AG09309 (cell line): ENCODE results near the gene SOX4.

Experiments
- DNase-seq: peaks from one replicate; pipeline ENCODE4 v3.0.0-alpha.2; 2010; ENCODE audit warnings: low read depth
- H3K4me3 ChIP-seq: 2 replicates; pipeline ENCODE4 v1.5.1; 2011; ENCODE audit warnings: mild to moderate bottlenecking, low read depth, low read length, moderate library complexity; ENCODE audit not compliant: control insufficient read depth
- TF ChIP-seq, protein P1 (sequence below): IDR thresholded peaks from 2 replicates; pipeline ENCODE4 v1.5.1; 2011; ENCODE audit warnings: mild to moderate bottlenecking, low read depth, low read length, inconsistent platforms; ENCODE audit not compliant: insufficient read depth, control insufficient read depth; ENCODE audit errors: missing control alignments

The SOX4 gene

DNA sequence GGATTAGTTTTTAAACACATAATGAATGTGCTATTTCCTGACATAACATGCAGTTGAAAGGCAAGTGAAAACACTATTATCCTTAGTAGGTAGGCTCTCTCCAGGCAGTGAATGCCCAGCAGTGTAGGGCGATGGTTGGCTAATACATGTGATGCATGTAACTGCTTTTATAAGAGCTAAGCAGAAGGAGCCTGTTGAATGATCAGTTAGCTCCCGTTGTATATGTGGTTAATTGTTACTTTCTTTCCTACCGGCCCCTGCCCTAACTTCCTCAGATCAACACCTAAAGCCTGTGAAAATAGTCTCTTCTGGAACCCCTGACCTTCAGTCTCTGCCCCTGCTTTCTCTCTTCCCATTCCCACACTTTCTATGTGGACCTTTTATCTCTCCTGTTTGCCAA is 10.5 kb downstream of the SOX4 start:
- DNase-seq, result no peak
- TF ChIP-seq, protein P1, sequence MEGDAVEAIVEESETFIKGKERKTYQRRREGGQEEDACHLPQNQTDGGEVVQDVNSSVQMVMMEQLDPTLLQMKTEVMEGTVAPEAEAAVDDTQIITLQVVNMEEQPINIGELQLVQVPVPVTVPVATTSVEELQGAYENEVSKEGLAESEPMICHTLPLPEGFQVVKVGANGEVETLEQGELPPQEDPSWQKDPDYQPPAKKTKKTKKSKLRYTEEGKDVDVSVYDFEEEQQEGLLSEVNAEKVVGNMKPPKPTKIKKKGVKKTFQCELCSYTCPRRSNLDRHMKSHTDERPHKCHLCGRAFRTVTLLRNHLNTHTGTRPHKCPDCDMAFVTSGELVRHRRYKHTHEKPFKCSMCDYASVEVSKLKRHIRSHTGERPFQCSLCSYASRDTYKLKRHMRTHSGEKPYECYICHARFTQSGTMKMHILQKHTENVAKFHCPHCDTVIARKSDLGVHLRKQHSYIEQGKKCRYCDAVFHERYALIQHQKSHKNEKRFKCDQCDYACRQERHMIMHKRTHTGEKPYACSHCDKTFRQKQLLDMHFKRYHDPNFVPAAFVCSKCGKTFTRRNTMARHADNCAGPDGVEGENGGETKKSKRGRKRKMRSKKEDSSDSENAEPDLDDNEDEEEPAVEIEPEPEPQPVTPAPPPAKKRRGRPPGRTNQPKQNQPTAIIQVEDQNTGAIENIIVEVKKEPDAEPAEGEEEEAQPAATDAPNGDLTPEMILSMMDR, result no peak
- H3K4me3 ChIP-seq, result no peak overlapping the region

DNA sequence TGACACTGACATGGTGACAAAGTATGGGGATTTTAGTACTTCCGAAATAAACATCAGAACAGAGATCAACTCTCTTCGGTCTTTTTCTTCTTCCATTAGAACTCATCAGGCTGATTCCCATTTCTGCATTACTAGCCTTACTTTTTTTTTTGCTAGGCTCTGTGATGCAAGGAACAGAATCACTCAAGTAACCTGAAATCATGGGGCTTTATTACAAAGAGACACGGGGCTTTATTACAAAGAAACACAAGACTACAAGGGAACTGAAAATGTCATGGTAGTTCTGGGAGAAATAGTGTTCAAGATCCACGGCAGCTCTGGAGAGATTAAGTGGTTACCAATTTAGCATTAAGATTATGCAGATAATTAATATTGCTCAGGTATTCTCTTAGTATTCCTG is 11.6 kb downstream of the SOX4 start:
- no peak for DNase-seq

DNA sequence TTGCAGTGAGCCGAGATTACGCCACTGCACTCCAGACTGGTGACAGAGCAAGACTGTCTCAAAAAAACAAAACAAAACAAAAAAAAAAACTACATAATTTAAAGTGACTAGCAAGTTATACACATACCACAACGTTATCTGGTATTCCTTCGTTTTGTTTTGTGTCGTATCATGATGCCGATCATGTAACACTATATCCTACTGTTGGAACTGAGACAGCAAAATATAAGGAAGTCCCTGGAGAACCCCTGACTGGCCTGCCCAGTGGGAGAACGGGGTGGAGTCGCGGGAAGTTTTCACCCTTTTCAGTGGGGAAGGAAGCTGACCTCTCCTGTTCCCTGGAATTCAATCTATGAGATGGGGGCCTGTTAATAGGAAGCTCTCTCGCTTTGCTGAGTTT is 15.1 kb downstream of the SOX4 start:
- TF ChIP-seq, protein P1, result no peak
- no peak overlapping the region for H3K4me3 ChIP-seq
- no peak for DNase-seq

More for the DNA sequence above, 11.6 kb downstream of the SOX4 start:
- no peak overlapping the region for H3K4me3 ChIP-seq
- TF ChIP-seq, protein P1, result no peak

DNA sequence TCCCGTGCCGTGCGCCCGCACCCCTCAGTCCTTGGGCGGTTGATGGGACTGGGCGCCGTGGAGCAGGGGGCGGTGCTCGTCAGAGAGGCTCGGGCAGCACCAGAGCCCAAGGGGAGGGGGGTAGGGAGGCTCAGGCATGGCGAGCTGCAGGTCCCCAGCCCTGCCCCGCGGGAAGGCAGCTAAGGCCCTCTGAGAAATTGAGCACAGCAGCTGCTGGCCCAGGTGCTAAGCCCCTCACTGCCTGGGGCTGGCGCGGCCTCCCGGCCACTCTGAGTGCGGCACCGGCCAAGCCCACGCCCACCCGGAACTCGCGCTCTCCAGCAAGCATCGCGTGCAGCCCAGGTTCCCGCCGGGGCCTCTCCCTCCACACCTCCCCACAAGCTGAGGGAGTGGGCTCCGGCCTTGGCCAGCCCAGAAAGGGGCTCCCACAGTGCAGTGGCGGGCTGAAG is 16.4 kb downstream of the SOX4 start:
- no peak for DNase-seq
- TF ChIP-seq, protein P1, result no peak
- H3K4me3 ChIP-seq, result no peak overlapping the region

DNA sequence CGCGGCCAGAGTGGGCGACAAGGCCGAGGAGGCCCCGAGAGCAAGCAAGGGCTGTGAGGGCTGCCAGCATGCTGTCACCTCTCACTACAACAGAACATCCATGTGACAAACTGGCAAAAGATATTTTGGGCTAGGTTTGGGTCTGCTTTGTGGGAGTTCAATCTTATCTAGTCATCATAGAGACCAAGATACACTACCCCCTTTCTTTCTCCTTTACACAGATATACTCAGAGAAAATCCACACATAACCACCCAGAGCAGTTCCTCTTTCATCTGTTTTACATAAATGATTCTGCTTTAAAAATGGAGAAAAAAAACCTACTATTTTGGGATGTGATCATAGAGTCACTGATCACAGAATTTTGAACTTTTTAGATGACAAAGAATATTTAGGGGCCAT is 16.8 kb downstream of the SOX4 start:
- no peak overlapping the region for H3K4me3 ChIP-seq
- DNase-seq, result no peak
- TF ChIP-seq, protein P1, result no peak

DNA sequence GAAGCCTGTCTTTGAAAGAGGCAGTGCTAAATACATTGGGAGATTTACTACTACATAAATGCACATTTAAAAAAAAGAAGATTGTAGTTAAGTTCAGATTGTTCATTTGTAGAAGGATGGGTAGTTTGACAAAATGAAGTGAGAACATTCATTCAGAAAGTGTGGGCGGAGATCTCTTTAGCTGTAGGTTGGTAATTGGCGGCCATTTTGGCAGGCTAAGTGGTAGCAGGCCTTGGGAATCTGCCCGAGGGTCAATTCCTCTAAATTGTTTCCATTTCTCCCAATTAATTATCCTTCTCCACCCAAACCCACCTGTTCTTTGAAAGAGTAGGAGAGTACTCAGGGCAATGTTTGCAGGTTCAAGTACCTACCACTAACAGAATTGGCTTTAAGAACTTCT is 17.9 kb downstream of the SOX4 start:
- no peak for DNase-seq
- H3K4me3 ChIP-seq, result no peak overlapping the region
- TF ChIP-seq, protein P1, result no peak

DNA sequence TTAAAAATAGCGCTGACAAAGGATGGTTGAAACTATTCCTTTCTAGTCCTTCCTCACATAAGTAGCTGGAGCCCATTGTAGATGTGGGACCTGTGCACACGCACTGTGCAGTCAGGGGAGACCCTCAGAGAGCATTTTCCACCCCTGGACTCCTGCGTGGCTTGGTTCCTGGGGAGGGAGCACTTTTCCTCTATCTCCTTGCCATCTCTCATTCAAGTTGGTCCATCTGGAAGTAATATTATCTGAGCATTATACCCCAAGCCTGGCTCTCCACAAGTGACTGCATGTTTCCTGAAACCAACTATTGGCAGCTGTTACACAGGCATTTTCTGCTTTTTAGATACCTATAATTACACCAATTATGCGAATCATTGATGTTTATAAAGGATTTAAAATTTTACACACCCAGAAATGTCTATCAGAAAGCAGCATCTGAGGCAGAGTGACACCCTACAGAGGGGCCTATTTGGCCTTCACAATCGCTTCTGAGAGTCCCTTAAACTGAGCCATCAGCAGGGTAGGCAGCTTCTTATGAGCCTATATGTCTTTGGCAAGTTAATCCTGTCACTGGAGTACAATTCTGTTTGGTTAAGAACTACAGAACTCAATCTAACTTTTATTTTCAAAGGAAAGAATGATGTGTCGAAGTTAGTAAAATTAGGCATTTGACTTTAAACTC is 18.7 kb downstream of the SOX4 start:
- H3K4me3 ChIP-seq, result no peak overlapping the region

More for the DNA sequence above, 18.7 kb downstream of the SOX4 start:
- no peak for DNase-seq
- TF ChIP-seq, protein P1, result no peak
